Effector CD4-positive, alpha-beta T cell (primary cell): Measurements from ENCODE around the gene TRPC1.
A peak's percentile ranks its signal among the peaks of the same experiment; 100 is the strongest.
"Not testable (repeated sequence)": the region's sequence is repeated elsewhere in the genome, so short reads cannot be mapped to it uniquely, and the experiment has no call there.

Source experiments
- DNase-seq: peaks from one replicate; pipeline ENCODE4 v3.0.0-alpha.2; 2020
- total RNA-seq: gene quantifications from one replicate; lab custom pipeline; 2026; lab: John Stamatoyannopoulos, UW

TRPC1 gene
- 21.0 reads per million, percentile 48 among the genes with 10 or more reads in this experiment for total RNA-seq

- DNase-seq: peak; percentile 60
Measured at GRCh38 chr3:142723968-142724681, at the start of gene TRPC1. TSS of gene TRPC1 (plus strand) at chr3:142724034. CDS start at chr3:142724560, 526 bp downstream.

- DNase-seq: no peak
Measured at GRCh38 chr3:142676151-142676550, 47.7 kb upstream of the TRPC1 start.

GRCh38 chr3:142680710-142681109 is 43.1 kb upstream of the TRPC1 start:
- no peak for DNase-seq

GRCh38 chr3:142690613-142691012 is 33.2 kb upstream of the TRPC1 start:
- no peak for DNase-seq

GRCh38 chr3:142691527-142691926 is 32.3 kb upstream of the TRPC1 start:
- DNase-seq: no peak

GRCh38 chr3:142693136-142693853 is 30.5 kb upstream of the TRPC1 start:
- no peak for DNase-seq

GRCh38 chr3:142694225-142694624 is 29.6 kb upstream of the TRPC1 start:
- no peak for DNase-seq

- DNase-seq: no peak
Measured at GRCh38 chr3:142705198-142705597, 18.6 kb upstream of the TRPC1 start.

- no peak for DNase-seq
Measured at GRCh38 chr3:142706321-142707127, 17.3 kb upstream of the TRPC1 start.

GRCh38 chr3:142709207-142709606 is 14.6 kb upstream of the TRPC1 start:
- no peak for DNase-seq

- DNase-seq: not testable (repeated sequence)
Measured at GRCh38 chr3:142714882-142715281, 9.0 kb upstream of the TRPC1 start.

- no peak for DNase-seq
Measured at GRCh38 chr3:142716102-142716501, 7.7 kb upstream of the TRPC1 start.

GRCh38 chr3:142723665-142723967 is 218 bp upstream of the TRPC1 start:
- no peak for DNase-seq

GRCh38 chr3:142724682-142725356 is 985 bp downstream of the TRPC1 start:
- DNase-seq: peak; percentile 3

- no peak for DNase-seq
Measured at GRCh38 chr3:142725357-142725739, 1.5 kb downstream of the TRPC1 start.

GRCh38 chr3:142726017-142726416 is 2.2 kb downstream of the TRPC1 start:
- DNase-seq: no peak

GRCh38 chr3:142732066-142732465 is 8.2 kb downstream of the TRPC1 start:
- no peak for DNase-seq

- DNase-seq: no peak
Measured at GRCh38 chr3:142734834-142735233, 11.0 kb downstream of the TRPC1 start.

GRCh38 chr3:142735462-142735861 is 11.6 kb downstream of the TRPC1 start:
- DNase-seq: no peak

- DNase-seq: no peak
Measured at GRCh38 chr3:142738396-142738795, 14.6 kb downstream of the TRPC1 start.

GRCh38 chr3:142746646-142747045 is 22.8 kb downstream of the TRPC1 start:
- no peak for DNase-seq

- not testable (repeated sequence) for DNase-seq
Measured at GRCh38 chr3:142750531-142750930, 26.7 kb downstream of the TRPC1 start.

- not testable (repeated sequence) for DNase-seq
Measured at GRCh38 chr3:142752605-142753004, 28.8 kb downstream of the TRPC1 start.
